SK-N-SH treated with all-trans-retinoic acid at 6 μM for 48 hours (cell line): ENCODE data around the gene C1orf141.

Experiments used
- ATAC-seq: fragments of 200-7000 bp; cut with Tn5 transposase; 3 replicates; pipeline ENCODE4 v1.9.1; 2020; ENCODE audit warnings: mild to moderate bottlenecking, moderate library complexity
- BACH2 ChIP-seq: fragments of 250-450 bp; sonication (Bioruptor Pico); IDR thresholded peaks from 2 replicates; pipeline ENCODE4 v1.9.0; 2021; ENCODE audit warnings: mild to moderate bottlenecking, borderline replicate concordance
- CREB5 ChIP-seq: fragments of 250-450 bp; sonication (Bioruptor Pico); IDR thresholded peaks from 2 replicates; pipeline ENCODE4 v1.5.1; 2020; ENCODE audit warnings: low read depth, mild to moderate bottlenecking, moderate library complexity
- CSDC2 ChIP-seq: fragments of 250-450 bp; sonication (Bioruptor Pico); IDR thresholded peaks from 2 replicates; pipeline ENCODE4 v1.5.0; 2020; ENCODE audit warnings: mild to moderate bottlenecking, moderate library complexity
- CSRNP3 ChIP-seq: fragments of 250-450 bp; sonication (Bioruptor Pico); IDR thresholded peaks from 2 replicates; pipeline ENCODE4 v1.5.1; 2021; ENCODE audit warnings: mild to moderate bottlenecking, moderate library complexity
- ESRRG ChIP-seq: fragments of 250-450 bp; sonication (Bioruptor Pico); IDR thresholded peaks from 2 replicates; pipeline ENCODE4 v1.6.1; 2021; ENCODE audit warnings: mild to moderate bottlenecking
- GLIS3 ChIP-seq: fragments of 250-450 bp; sonication (Bioruptor Pico); IDR thresholded peaks from 2 replicates; pipeline ENCODE4 v1.5.0; 2020; ENCODE audit warnings: mild to moderate bottlenecking, moderate library complexity
- OSR1 ChIP-seq: fragments of 250-450 bp; sonication (Bioruptor Pico); IDR thresholded peaks from 2 replicates; pipeline ENCODE4 v1.8.0; 2022; ENCODE audit warnings: moderate library complexity, mild to moderate bottlenecking, inconsistent platforms
- PATZ1 ChIP-seq: fragments of 250-450 bp; sonication (Bioruptor Pico); IDR thresholded peaks from 2 replicates; pipeline ENCODE4 v1.8.0; 2020; ENCODE audit warnings: mild to moderate bottlenecking, moderate library complexity, borderline replicate concordance
- POU6F1 ChIP-seq: fragments of 250-450 bp; sonication (Bioruptor Pico); IDR thresholded peaks from 2 replicates; pipeline ENCODE4 v1.8.0; 2021; ENCODE audit warnings: low read depth, mild to moderate bottlenecking, moderate library complexity, borderline replicate concordance
- PPARA ChIP-seq: fragments of 250-450 bp; sonication (Bioruptor Pico); IDR thresholded peaks from 2 replicates; pipeline ENCODE4 v1.5.0; 2020; ENCODE audit warnings: mild to moderate bottlenecking, borderline replicate concordance
- RARB ChIP-seq: fragments of 250-450 bp; sonication (Bioruptor Pico); IDR thresholded peaks from 2 replicates; pipeline ENCODE4 v1.8.0; 2021; ENCODE audit warnings: mild to moderate bottlenecking, moderate library complexity
- SNAI2 ChIP-seq: fragments of 250-450 bp; sonication (Bioruptor Pico); IDR thresholded peaks from 2 replicates; pipeline ENCODE4 v1.5.0; 2020; ENCODE audit warnings: mild to moderate bottlenecking, moderate library complexity
- TCF4 ChIP-seq: fragments of 250-450 bp; sonication (Bioruptor Pico); IDR thresholded peaks from 2 replicates; pipeline ENCODE4 v1.8.0; 2021; ENCODE audit warnings: mild to moderate bottlenecking, moderate library complexity, borderline replicate concordance
- TOX ChIP-seq: fragments of 250-450 bp; sonication (Bioruptor Pico); IDR thresholded peaks from 2 replicates; pipeline ENCODE4 v1.8.0; 2021; ENCODE audit warnings: mild to moderate bottlenecking, moderate library complexity, borderline replicate concordance
- TSHZ2 ChIP-seq: fragments of 250-450 bp; sonication (Bioruptor Pico); IDR thresholded peaks from 2 replicates; pipeline ENCODE4 v1.5.0; 2020; ENCODE audit warnings: mild to moderate bottlenecking, moderate library complexity
- ZC3H10 ChIP-seq: fragments of 250-450 bp; sonication (Bioruptor Pico); IDR thresholded peaks from 2 replicates; pipeline ENCODE4 v1.5.1; 2021; ENCODE audit warnings: mild to moderate bottlenecking, moderate library complexity
- ZFP3 ChIP-seq: fragments of 250-450 bp; sonication (Bioruptor Pico); IDR thresholded peaks from 2 replicates; pipeline ENCODE4 v1.5.0; 2020; ENCODE audit warnings: mild to moderate bottlenecking, moderate library complexity
- ZFP30 ChIP-seq: fragments of 450-650 bp; formaldehyde crosslinking; IDR thresholded peaks from 2 replicates; pipeline ENCODE4 v1.5.0; 2022; ENCODE audit warnings: mild to moderate bottlenecking, moderate library complexity
- ZNF565 ChIP-seq: fragments of 450-650 bp; formaldehyde crosslinking; conservative IDR thresholded peaks from 2 replicates; pipeline ENCODE4 v1.5.0; 2020; ENCODE audit warnings: low read depth, mild to moderate bottlenecking, moderate library complexity
- ZNF70 ChIP-seq: fragments of 450-650 bp; formaldehyde crosslinking; IDR thresholded peaks from 2 replicates; pipeline ENCODE4 v1.5.0; 2020; ENCODE audit warnings: mild to moderate bottlenecking, moderate library complexity

C1orf141 gene

GRCh38 chr1:67171574-67171955 lies 36.8 kb upstream of the C1orf141 start:
- ATAC-seq: no peak
- TF ChIP-seq ZFP30: no peak
- no peak for TF ChIP-seq ZNF565
- no peak for TF ChIP-seq PPARA (CRISPR knock-in tag)
- no peak for TF ChIP-seq SNAI2 (CRISPR knock-in tag)
- no peak for TF ChIP-seq GLIS3 (CRISPR knock-in tag)
- no peak for TF ChIP-seq BACH2 (CRISPR knock-in tag)
- TF ChIP-seq ZFP3 (CRISPR knock-in tag): no peak
- TF ChIP-seq POU6F1: no peak
- no peak for TF ChIP-seq TCF4 (CRISPR knock-in tag)
- TF ChIP-seq CSDC2 (CRISPR knock-in tag): no peak
- TF ChIP-seq TOX (CRISPR knock-in tag): no peak
- no peak for TF ChIP-seq RARB (CRISPR knock-in tag)
- no peak for TF ChIP-seq ZC3H10
- TF ChIP-seq PATZ1 (CRISPR knock-in tag): no peak
- TF ChIP-seq TSHZ2: no peak
- TF ChIP-seq CREB5 (CRISPR knock-in tag): no peak
- no peak for TF ChIP-seq ESRRG
- TF ChIP-seq CSRNP3 (CRISPR knock-in tag): no peak

- ATAC-seq: no peak
- TF ChIP-seq OSR1 (CRISPR knock-in tag) (no peak), CSDC2 (CRISPR knock-in tag) (no peak), CREB5 (CRISPR knock-in tag) (no peak), PPARA (CRISPR knock-in tag) (no peak), ZNF70 (no peak)
Measured at GRCh38 chr1:67170751-67171573, 36.2 kb upstream of the C1orf141 start.

- no peak for ATAC-seq
- TF ChIP-seq OSR1 (CRISPR knock-in tag) (no peak), CSDC2 (CRISPR knock-in tag) (no peak), PPARA (CRISPR knock-in tag) (no peak), ZC3H10 (no peak), ZNF565 (no peak), ZFP30 (no peak), CREB5 (CRISPR knock-in tag) (no peak), BACH2 (CRISPR knock-in tag) (no peak), POU6F1 (no peak), RARB (CRISPR knock-in tag) (no peak), PATZ1 (CRISPR knock-in tag) (no peak)
Measured at GRCh38 chr1:67169932-67170331, 35.2 kb upstream of the C1orf141 start.
